IMR-90 (cell line): ENCODE results near the gene RFTN1. TPM values are rescaled to one million over a fixed set of nuclear protein-coding genes. Genes with fewer than 3 reads are reported as not detected.

Source experiments
- ATAC-seq: fragments of 200-7000 bp; cut with Tn5 transposase; 2 replicates; pipeline ENCODE4 v1.9.1; 2020; ENCODE audit warnings: low read depth, mild to moderate bottlenecking, moderate library complexity
- BruUV-seq: library from RNA; stranded (reverse); fragments of 400-500 nt; replicated peaks from 2 replicates; lab custom pipeline; 2021; lab: Mats Ljungman, UMichigan
- CTCF ChIA-PET: fragments of 300-600 bp; formaldehyde crosslinking; extraction: SDS; loops from one replicate; lab custom pipeline; 2021; ENCODE audit warnings: antibody characterized with exemption; lab: Yijun Ruan, JAX
- POLR2A ChIA-PET: fragments of 300-600 bp; sonication (Branson Sonifier 250); formaldehyde crosslinking; loops from one replicate; lab custom pipeline; 2022; ENCODE audit warnings: antibody characterized with exemption; ENCODE audit not compliant: unreplicated experiment; lab: Charles Lee
- DNase-seq: peaks from one replicate; pipeline ENCODE4 v3.0.0; 2013
- H2AFZ ChIP-seq: replicated peaks from 2 replicates; pipeline ENCODE3; 2013; ENCODE audit warnings: low read length, mild to moderate bottlenecking; ENCODE audit not compliant: poor library complexity
- H2AK5ac ChIP-seq: 2 replicates; pipeline ENCODE4 v1.6.1; 2013; ENCODE audit warnings: low read depth, low read length, inconsistent platforms
- H2AK9ac ChIP-seq: replicated peaks from 2 replicates; pipeline ENCODE3; 2013; ENCODE audit warnings: mild to moderate bottlenecking, low read depth, low read length, moderate library complexity; ENCODE audit not compliant: poor library complexity
- H2BK120ac ChIP-seq: 2 replicates; pipeline ENCODE4 v1.6.1; 2013; ENCODE audit warnings: low read depth, low read length, inconsistent platforms
- H2BK15ac ChIP-seq: 3 replicates; pipeline ENCODE4 v1.6.1; 2013; ENCODE audit warnings: low read depth, low read length, inconsistent platforms
- H2BK20ac ChIP-seq: 2 replicates; pipeline ENCODE4 v1.6.1; 2013; ENCODE audit warnings: low read depth, mild to moderate bottlenecking, inconsistent platforms, low read length, moderate library complexity
- H2BK5ac ChIP-seq: 2 replicates; pipeline ENCODE4 v1.6.1; 2013; ENCODE audit warnings: mild to moderate bottlenecking, low read depth, low read length, inconsistent platforms; ENCODE audit not compliant: poor library complexity, severe bottlenecking
- H3K14ac ChIP-seq: replicated peaks from 2 replicates; pipeline ENCODE4 v1.6.1; 2013; ENCODE audit warnings: low read depth, low read length, inconsistent platforms
- H3K18ac ChIP-seq: 2 replicates; pipeline ENCODE4 v1.6.1; 2013; ENCODE audit warnings: low read depth, low read length, control low read depth
- H3K23ac ChIP-seq: 2 replicates; pipeline ENCODE4 v1.6.1; 2013; ENCODE audit warnings: low read depth, low read length, inconsistent platforms
- H3K27ac ChIP-seq: 2 replicates; pipeline ENCODE4 v1.5.1; 2013; ENCODE audit warnings: mild to moderate bottlenecking, control low read depth, low read length; ENCODE audit not compliant: insufficient read depth
- H3K27me3 ChIP-seq: 2 replicates; pipeline ENCODE4 v1.6.1; 2013; ENCODE audit warnings: low read length; ENCODE audit not compliant: control insufficient read depth, insufficient read depth
- H3K36me3 ChIP-seq: 2 replicates; pipeline ENCODE4 v1.6.1; 2013; ENCODE audit warnings: low read length, mixed read lengths; ENCODE audit not compliant: control insufficient read depth, insufficient read depth
- H3K4ac ChIP-seq: 2 replicates; pipeline ENCODE4 v1.6.1; 2013; ENCODE audit warnings: low read depth, low read length, inconsistent platforms
- H3K4me1 ChIP-seq: 2 replicates; pipeline ENCODE4 v1.6.1; 2013; ENCODE audit warnings: low read length, mixed read lengths; ENCODE audit not compliant: control insufficient read depth, insufficient read depth
- H3K4me2 ChIP-seq: 2 replicates; pipeline ENCODE4 v1.6.1; 2013; ENCODE audit warnings: low read depth, mild to moderate bottlenecking, control low read depth, low read length, moderate library complexity
- H3K4me3 ChIP-seq: 2 replicates; pipeline ENCODE4 v1.5.1; 2013; ENCODE audit warnings: low read depth, mild to moderate bottlenecking, control low read depth, low read length, moderate library complexity; ENCODE audit not compliant: insufficient read depth
- H3K56ac ChIP-seq: 2 replicates; pipeline ENCODE4 v1.6.1; 2013; ENCODE audit warnings: low read length, inconsistent platforms; ENCODE audit not compliant: insufficient read depth; ENCODE audit errors: extremely low read depth
- H3K79me1 ChIP-seq, 2 experiments: 2 replicates each; pipeline ENCODE4 v1.6.1; 2013; ENCODE audit warnings: low read length in 2 of 2, inconsistent platforms in 1 of 2, low read depth in 1 of 2
- H3K9ac ChIP-seq: 2 replicates; pipeline ENCODE4 v1.6.1; 2013; ENCODE audit warnings: low read depth, low read length, control low read depth
- H3K9me1 ChIP-seq: 2 replicates; pipeline ENCODE4 v1.6.1; 2013; ENCODE audit warnings: low read length, inconsistent platforms; ENCODE audit not compliant: insufficient read depth
- H3K9me3 ChIP-seq: 2 replicates; pipeline ENCODE4 v1.6.1; 2013; ENCODE audit warnings: low read length; ENCODE audit not compliant: control insufficient read depth, insufficient read depth
- H4K20me1 ChIP-seq: 2 replicates; pipeline ENCODE4 v1.6.1; 2013; ENCODE audit warnings: low read length, inconsistent platforms; ENCODE audit not compliant: insufficient read depth
- H4K5ac ChIP-seq: 2 replicates; pipeline ENCODE4 v1.6.1; 2013; ENCODE audit warnings: mild to moderate bottlenecking, low read depth, low read length, control low read depth
- H4K8ac ChIP-seq, 2 experiments: 2 replicates each; pipeline ENCODE4 v1.6.1; 2013; ENCODE audit warnings: low read depth in 2 of 2, low read length in 2 of 2, control low read depth in 1 of 2, inconsistent platforms in 1 of 2
- H4K91ac ChIP-seq: 2 replicates; pipeline ENCODE4 v1.6.1; 2013; ENCODE audit warnings: low read depth, low read length, inconsistent platforms; ENCODE audit not compliant: insufficient read depth
- MAFK ChIP-seq: IDR thresholded peaks from 2 replicates; pipeline ENCODE4 v1.6.1; 2012; ENCODE audit warnings: low read depth, low read length, improper control_type of control experiment
- RFX5 ChIP-seq: IDR thresholded peaks from 2 replicates; pipeline ENCODE4 v1.8.0; 2012; ENCODE audit warnings: low read depth, mild to moderate bottlenecking, low read length, moderate library complexity
- WGBS, 2 experiments: methylation state at CpG; one replicate each; pipeline versions ENCODE4 v1.1.5 to v1.1.7; 2013; ENCODE audit warnings: missing lambda C conversion rate in 2 of 2; ENCODE audit not compliant: insufficient read length in 1 of 2; ENCODE audit errors: extremely low coverage in 2 of 2; 5-methylcytosine and 5-hydroxymethylcytosine counted together
- dilution Hi-C: fragments of 300-500 bp; cut with HindIII; formaldehyde crosslinking; loops from one replicate; pipeline ENCODE4 v1.14.3; 2018; ENCODE audit warnings: low sequenced_read_pairs; ENCODE audit not compliant: unreplicated experiment
- in situ Hi-C: fragments of 300-500 bp; cut with MboI; formaldehyde crosslinking; loops from 3 replicates; pipeline ENCODE4 v1.14.3; 2019; ENCODE audit warnings: low sequenced_read_pairs, inconsistent platforms, mixed read lengths
- intact Hi-C: fragments of 100-400 bp; cut with micrococcal nuclease; formaldehyde crosslinking; loops from 2 replicates; pipeline ENCODE4 v1.10.0; 2022
- polyA plus RNA-seq, 3 experiments: library from polyadenylated mRNA; depleted of rRNA; stranded (reverse); fragments of >200 nt; gene quantifications; 2 replicates each; pipeline ENCODE4 v1.2.3, GENCODE V29; 2012; ENCODE audit warnings: low replicate concordance in 1 of 3
- total RNA-seq: library from RNA; depleted of rRNA; stranded (reverse); fragments of >200 nt; gene quantifications from 2 replicates; pipeline ENCODE4 v1.2.3, GENCODE V29; 2012

Gene RFTN1
- total and polyA plus RNA-seq, 2 of the 4 experiments (the other 2 are of a cell fraction), result 45.0 to 52.0 TPM

- no peak overlapping the region for H3K23ac ChIP-seq
- H3K4me2 ChIP-seq, result no peak overlapping the region
- no peak overlapping the region for H3K56ac ChIP-seq
- H3K9ac ChIP-seq, result no peak overlapping the region
- no peak overlapping the region for H4K5ac ChIP-seq
- H3K9me1 ChIP-seq, result no peaks in the 10 kb centered on the region
- H4K8ac ChIP-seq, result no peak overlapping the region
- TF ChIP-seq MAFK (no peak), RFX5 (0 out of 2 replicates have a peak, but pooled peaks have one; percentile 38)
- H3K9me3 ChIP-seq, result peaks cover 5% of the 10 kb centered on the region; the same call in 1 of the 2 replicates
- DNase-seq, result no peak
- no peak overlapping the region for H2AK9ac ChIP-seq
- no peak overlapping the region for H2BK20ac ChIP-seq
- no peaks in the 10 kb centered on the region for H3K36me3 ChIP-seq
- ChIA-PET CTCF (interaction anchor here (1.0 kb wide), 1 partner anchor 18 kb away, joined by 3 read pairs; no protein-coding TSS in a partner anchor), POLR2A (no interaction called here)
- no peak overlapping the region for H3K18ac ChIP-seq
- no peak overlapping the region for H3K4ac ChIP-seq
- intact Hi-C loops, result loop anchor here (5.0 kb wide), 1 partner anchor 957 kb away; no protein-coding TSS in a partner anchor
- no peak overlapping the region for H2BK5ac ChIP-seq
- no peak overlapping the region for H2BK120ac ChIP-seq
- H3K14ac ChIP-seq, result no peak overlapping the region
- no peak overlapping the region for H3K4me3 ChIP-seq
- H3K27me3 ChIP-seq, result peaks cover 19% of the 10 kb centered on the region
- no peak overlapping the region for H2AFZ ChIP-seq
- in situ Hi-C loops, result loop anchor here (5.0 kb wide), 1 partner anchor 267 kb away; no protein-coding TSS in a partner anchor
- no peak for ATAC-seq
- H2AK5ac ChIP-seq, result no peak overlapping the region
- H2BK15ac ChIP-seq, result no peak overlapping the region
- dilution Hi-C loops, result no loop called here
- 63% methylated on average over 1 of the region's 4 CpGs; no CpG with 5 or more reads in 1 of the 2 experiments for WGBS, 2 experiments
- H3K4me1 ChIP-seq, result no peaks in the 10 kb centered on the region; the same call in 1 of the 2 replicates
- H3K79me1 ChIP-seq, result no peaks in the 10 kb centered on the region
- no peak overlapping the region for H4K91ac ChIP-seq
- no TSS peak for BruUV-seq
- no peaks in the 10 kb centered on the region for H4K20me1 ChIP-seq
- no peak overlapping the region for H3K27ac ChIP-seq
These were observed 40.6 kb upstream of the RFTN1 start for GRCh38 chr3:16554126-16554525.
